ENCODE data around the gene WDFY3. TPM values are rescaled to one million over a fixed set of nuclear protein-coding genes. Genes with fewer than 3 reads are reported as not detected.

WDFY3 gene
- total and polyA plus RNA-seq, 12 donors: 4.9 to 68.9 (median 51.1) TPM

GRCh38 chr4:84964995-84965552 lies 1.4 kb downstream of the WDFY3 start:
- H3K9me3 ChIP-seq: no peaks in the 10 kb centered on the region
- H3K4me1 ChIP-seq: peaks cover 0 to 52% (median 36%) of the 10 kb centered on the region in 9 donors
- DNase-seq (no peak), ATAC-seq (no peak)
- intact Hi-C loops (cut with DNase I): loop anchor here in 3 of 10 donors (5.0 to 10.0 kb wide), 4 partner anchors 110 to 380 kb away; partner anchors contain the start of gene CDS1 (in 1 of the 3)
- peak overlapping the region; percentile 66 to 93 (median 84) for H3K4me3 ChIP-seq
- TF ChIP-seq CTCF (IDR thresholded peaks at IDR 0.05): no peak
- H3K36me3 ChIP-seq: no peaks in the 10 kb centered on the region
- WGBS, 2 donors: 43 to 51% methylated on average over 6 of the region's 6 CpGs
- H3K27me3 ChIP-seq: no peaks in the 10 kb centered on the region
- peak overlapping the region; percentile 72 to 96 (median 92) for H3K27ac ChIP-seq

- intact Hi-C loops (cut with DNase I): loop anchor here in 2 of 10 donors (10.0 kb wide), 2 partner anchors 107 to 377 kb away; partner anchors contain the start of gene CDS1 (in 1 of the 2)
- DNase-seq (no peak), ATAC-seq (no peak)
- Histone ChIP-seq H3K4me1 (peaks cover 0 to 66% (median 50%) of the 10 kb centered on the region in 9 donors), H3K4me3 (no peak overlapping the region), H3K27ac (no peak overlapping the region), H3K36me3 (no peaks in the 10 kb centered on the region), H3K27me3 (no peaks in the 10 kb centered on the region), H3K9me3 (no peaks in the 10 kb centered on the region)
- 81 to 87% methylated on average over 5 of the region's 5 CpGs for WGBS, 2 donors
- TF ChIP-seq CTCF (IDR thresholded peaks at IDR 0.05): no peak
Measured at GRCh38 chr4:84962102-84962501, 4.4 kb downstream of the WDFY3 start.

- Histone ChIP-seq H3K4me1 (peaks cover 0 to 69% (median 51%) of the 10 kb centered on the region in 9 donors), H3K36me3 (no peaks in the 10 kb centered on the region), H3K9me3 (no peaks in the 10 kb centered on the region), H3K27ac (peak overlapping the region in 1 of 10 donors; percentile 8), H3K27me3 (no peaks in the 10 kb centered on the region), H3K4me3 (no peak overlapping the region)
- peak in 1 of 8 donors; percentile 21 for ATAC-seq
- TF ChIP-seq CTCF (IDR thresholded peaks at IDR 0.05): no peak
- intact Hi-C loops (cut with DNase I): loop anchor here in 1 of 10 donors (5.0 kb wide), 1 partner anchor 41 kb away; no protein-coding TSS in a partner anchor
- DNase-seq: no peak
Measured at GRCh38 chr4:84958434-84958833, 8.1 kb downstream of the WDFY3 start.

- DNase-seq: no peak
- Histone ChIP-seq H3K4me1 (peaks cover 0 to 75% (median 57%) of the 10 kb centered on the region in 9 donors), H3K9me3 (no peaks in the 10 kb centered on the region), H3K4me3 (no peak overlapping the region), H3K36me3 (no peaks in the 10 kb centered on the region), H3K27me3 (no peaks in the 10 kb centered on the region), H3K27ac (peak overlapping the region in 1 of 10 donors; percentile 8)
- no peak for ATAC-seq
- intact Hi-C loops (cut with DNase I): loop anchor here in 1 of 10 donors (5.0 kb wide), 1 partner anchor 40 kb away; no protein-coding TSS in a partner anchor
- no peak for TF ChIP-seq CTCF (IDR thresholded peaks at IDR 0.05)
- WGBS, 2 donors: 52 to 55% methylated on average over 4 of the region's 4 CpGs
Measured at GRCh38 chr4:84957514-84958420, 8.7 kb downstream of the WDFY3 start.

All from heart right ventricle (tissue), 16 donors.